GM19099 (cell line): ENCODE measurements around the gene RNU6-8.

Source experiments
- POLR2A ChIP-seq: IDR thresholded peaks from 3 replicates; pipeline ENCODE4 v1.6.1; 2011; ENCODE audit warnings: low read depth; ENCODE audit not compliant: insufficient read length; ENCODE audit errors: extremely low read depth

The RNU6-8 gene

GRCh38 chr14:32202998-32203882 is at the start of gene RNU6-8:
Gene RNU6-8 (minus strand): TSS chr14:32203269.
- TF ChIP-seq POLR2A: peak; percentile 55

GRCh38 chr14:32252030-32252670 is 49.1 kb upstream of the RNU6-8 start:
- TF ChIP-seq POLR2A: no peak

GRCh38 chr14:32251530-32251929 is 48.5 kb upstream of the RNU6-8 start:
- no peak for TF ChIP-seq POLR2A

GRCh38 chr14:32250681-32251080 is 47.6 kb upstream of the RNU6-8 start:
- no peak for TF ChIP-seq POLR2A

GRCh38 chr14:32249780-32250179 is 46.7 kb upstream of the RNU6-8 start:
- TF ChIP-seq POLR2A: no peak

GRCh38 chr14:32249371-32249770 is 46.3 kb upstream of the RNU6-8 start:
- no peak for TF ChIP-seq POLR2A

GRCh38 chr14:32246751-32247150 is 43.7 kb upstream of the RNU6-8 start:
- TF ChIP-seq POLR2A: no peak

GRCh38 chr14:32244404-32244803 is 41.3 kb upstream of the RNU6-8 start:
- no peak for TF ChIP-seq POLR2A

- TF ChIP-seq POLR2A: no peak
Observed at GRCh38 chr14:32233260-32233659, 30.2 kb upstream of the RNU6-8 start.

- TF ChIP-seq POLR2A: no peak
Observed at GRCh38 chr14:32232481-32232880, 29.4 kb upstream of the RNU6-8 start.

- no peak for TF ChIP-seq POLR2A
Observed at GRCh38 chr14:32230695-32231280, 27.7 kb upstream of the RNU6-8 start.

- TF ChIP-seq POLR2A: no peak
Observed at GRCh38 chr14:32230181-32230580, 27.1 kb upstream of the RNU6-8 start.

- no peak for TF ChIP-seq POLR2A
Observed at GRCh38 chr14:32226056-32226455, 23.0 kb upstream of the RNU6-8 start.

GRCh38 chr14:32225378-32225920 is 22.4 kb upstream of the RNU6-8 start:
- TF ChIP-seq POLR2A: no peak

GRCh38 chr14:32224737-32225377 is 21.8 kb upstream of the RNU6-8 start:
- no peak for TF ChIP-seq POLR2A
